GM12878 (cell line): Measurements from ENCODE around the gene NELL1. TPM values are rescaled to one million over a fixed set of nuclear protein-coding genes. Genes with fewer than 3 reads are reported as not detected.

Experiments
- ATAC-seq: fragments of 200-7000 bp; cut with Tn5 transposase; 3 replicates; pipeline ENCODE4 v1.9.1; 2020; ENCODE audit warnings: mild to moderate bottlenecking, moderate library complexity
- BruUV-seq: library from RNA; stranded (reverse); fragments of 400-500 nt; replicated peaks from 2 replicates; lab custom pipeline; 2021; lab: Mats Ljungman, UMichigan
- CTCF ChIA-PET: fragments of 300-600 bp; sonication (Branson Sonifier 250); formaldehyde crosslinking; extraction: SDS; loops from one replicate; lab custom pipeline; 2021; ENCODE audit warnings: inconsistent platforms; lab: Yijun Ruan, JAX
- POLR2A ChIA-PET: fragments of 350-600 bp; formaldehyde crosslinking; extraction: SDS; loops from one replicate; lab custom pipeline; 2021; ENCODE audit warnings: inconsistent platforms; lab: Charles Lee
- RAD21 ChIA-PET: fragments of 300-600 bp; sonication (Branson Sonifier 250); formaldehyde crosslinking; loops from one replicate; lab custom pipeline; 2023; ENCODE audit warnings: antibody characterized with exemption; ENCODE audit not compliant: unreplicated experiment; lab: Charles Lee
- SMC1A ChIA-PET: fragments of 300-600 bp; sonication (Branson Sonifier 250); formaldehyde crosslinking; loops from one replicate; lab custom pipeline; 2023; ENCODE audit not compliant: unreplicated experiment, uncharacterized antibody; lab: Charles Lee
- DNase-seq: peaks from one replicate; pipeline ENCODE4 v3.0.0-alpha.2; 2011; ENCODE audit warnings: low read depth, low spot score
- FAIRE-seq: peaks from 3 replicates; lab custom pipeline; 2011; peaks lifted over from hg19 to GRCh38; lab: Jason Lieb, UNC
- H2AFZ ChIP-seq: 2 replicates; pipeline ENCODE4 v1.6.0; 2011; ENCODE audit warnings: low read depth, low read length, control low read depth; ENCODE audit not compliant: control insufficient read depth
- H3K27ac ChIP-seq: 2 replicates; pipeline ENCODE4 v1.5.1; 2011; ENCODE audit warnings: control low read depth; ENCODE audit not compliant: control insufficient read depth, insufficient read depth
- H3K27me3 ChIP-seq, 2 experiments: replicated peaks in 1 of 2; 2 replicates each; pipeline versions ENCODE4 v1.6.0 to v1.6.1; 2011; ENCODE audit warnings: low read length in 1 of 2; ENCODE audit not compliant: control insufficient read depth in 2 of 2, insufficient read depth in 2 of 2
- H3K36me3 ChIP-seq, 2 experiments: 2 replicates each; pipeline ENCODE4 v1.5.1; 2011; ENCODE audit warnings: low read length in 1 of 2; ENCODE audit not compliant: control insufficient read depth in 2 of 2, insufficient read depth in 2 of 2
- H3K4me1 ChIP-seq: 2 replicates; pipeline ENCODE4 v1.6.1; 2011; ENCODE audit warnings: mild to moderate bottlenecking, low read length, moderate library complexity, mixed read lengths; ENCODE audit not compliant: control insufficient read depth, insufficient read depth
- H3K4me2 ChIP-seq: 2 replicates; pipeline ENCODE4 v1.6.0; 2011; ENCODE audit warnings: control low read depth; ENCODE audit not compliant: control insufficient read depth, insufficient read depth
- H3K4me3 ChIP-seq: fragments of 200-600 bp; sonication (generic); 2 replicates; pipeline ENCODE4 v1.5.1; 2016
- H3K79me2 ChIP-seq: 2 replicates; pipeline ENCODE4 v1.6.0; 2011; ENCODE audit warnings: low read length; ENCODE audit not compliant: control insufficient read depth, insufficient read depth
- H3K9ac ChIP-seq: 2 replicates; pipeline ENCODE4 v1.8.0; 2011; ENCODE audit warnings: low read length, control low read depth, mixed read lengths; ENCODE audit not compliant: control insufficient read depth, insufficient read depth
- H3K9me3 ChIP-seq: replicated peaks from 3 replicates; pipeline ENCODE4 v1.5.1; 2011; ENCODE audit warnings: mild to moderate bottlenecking, low read length; ENCODE audit not compliant: control insufficient read depth, insufficient read depth
- H4K20me1 ChIP-seq: 2 replicates; pipeline ENCODE4 v1.6.0; 2011; ENCODE audit not compliant: control insufficient read depth, insufficient read depth
- BCL11A ChIP-seq: IDR thresholded peaks from 2 replicates; pipeline ENCODE4 v1.6.1; 2011; ENCODE audit warnings: low read depth, low read length
- CBFB ChIP-seq: IDR thresholded peaks from 2 replicates; pipeline ENCODE4 v1.6.1; 2016; ENCODE audit warnings: antibody characterized with exemption, low read depth
- FOS ChIP-seq: IDR thresholded peaks from 3 replicates; pipeline ENCODE4 v1.6.1; 2011; ENCODE audit warnings: borderline replicate concordance; ENCODE audit not compliant: insufficient read length; ENCODE audit errors: extremely low read depth
- GATAD2B ChIP-seq: fragments of 450-650 bp; conservative IDR thresholded peaks from 2 replicates; pipeline ENCODE4 v1.6.1; 2017; ENCODE audit warnings: low read depth, mild to moderate bottlenecking, moderate library complexity
- IKZF1 ChIP-seq: fragments of 450-650 bp; conservative IDR thresholded peaks from 2 replicates; pipeline ENCODE4 v1.6.1; 2017; ENCODE audit warnings: antibody characterized with exemption, mild to moderate bottlenecking
- IRF4 ChIP-seq: IDR thresholded peaks from 2 replicates; pipeline ENCODE4 v1.6.1; 2011; ENCODE audit warnings: low read depth, low read length
- JUND ChIP-seq: IDR thresholded peaks from 2 replicates; pipeline ENCODE4 v1.6.1; 2012; ENCODE audit warnings: low read depth, mild to moderate bottlenecking, low read length, improper control_type of control experiment, moderate library complexity
- LARP7 ChIP-seq: fragments of 450-650 bp; IDR thresholded peaks from 2 replicates; pipeline ENCODE4 v1.6.1; 2017; ENCODE audit warnings: mild to moderate bottlenecking
- MTA3 ChIP-seq: IDR thresholded peaks from 2 replicates; pipeline ENCODE4 v1.6.1; 2012; ENCODE audit warnings: low read length, inconsistent platforms, borderline replicate concordance
- MYC ChIP-seq: IDR thresholded peaks from 2 replicates; pipeline ENCODE4 v1.6.1; 2011; ENCODE audit warnings: mild to moderate bottlenecking, low read length, moderate library complexity, inconsistent platforms; ENCODE audit not compliant: insufficient read depth, insufficient replicate concordance, insufficient read length, severe bottlenecking
- NFYA ChIP-seq: IDR thresholded peaks from 2 replicates; pipeline ENCODE4 v1.6.1; 2011; ENCODE audit warnings: low read depth, mild to moderate bottlenecking, low read length, improper control_type of control experiment, borderline replicate concordance
- SKIL ChIP-seq: fragments of 450-650 bp; IDR thresholded peaks from 2 replicates; pipeline ENCODE4 v1.6.1; 2017; ENCODE audit warnings: mild to moderate bottlenecking, low read depth, inconsistent platforms; ENCODE audit not compliant: poor library complexity, severe bottlenecking
- SMAD1 ChIP-seq: fragments of 450-650 bp; IDR thresholded peaks from 2 replicates; pipeline ENCODE4 v1.6.1; 2018; ENCODE audit warnings: mild to moderate bottlenecking, low read depth; ENCODE audit not compliant: partially characterized antibody
- TAF1 ChIP-seq: IDR thresholded peaks from 2 replicates; pipeline ENCODE4 v1.6.1; 2011; ENCODE audit warnings: mild to moderate bottlenecking, low read depth, low read length, borderline replicate concordance
- WRNIP1 ChIP-seq: IDR thresholded peaks from 2 replicates; pipeline ENCODE4 v1.6.1; 2011; ENCODE audit warnings: low read depth, low read length, improper control_type of control experiment, borderline replicate concordance
- YY1 ChIP-seq: IDR thresholded peaks from 2 replicates; pipeline ENCODE4 v1.6.1; 2011; ENCODE audit warnings: low read depth, mild to moderate bottlenecking, low read length
- ZBTB4 ChIP-seq: fragments of 450-650 bp; formaldehyde crosslinking; IDR thresholded peaks from 2 replicates; pipeline ENCODE4 v1.4.0; 2022; ENCODE audit warnings: mild to moderate bottlenecking, moderate library complexity
- ZSCAN29 ChIP-seq: fragments of 450-650 bp; IDR thresholded peaks from 2 replicates; pipeline ENCODE4 v1.6.1; 2017; ENCODE audit warnings: mild to moderate bottlenecking, moderate library complexity
- WGBS: methylation state at CpG from one replicate; pipeline ENCODE4 v1.1.6; 2016; ENCODE audit warnings: low lambda C conversion rate; ENCODE audit not compliant: insufficient replicate concordance, insufficient coverage; ENCODE audit errors: missing lambda C conversion rate; 5-methylcytosine and 5-hydroxymethylcytosine counted together
- in situ Hi-C: fragments of 300-500 bp; cut with MboI; formaldehyde crosslinking; loops from 9 replicates; pipeline ENCODE4 v1.14.3; 2018; ENCODE audit warnings: mixed read lengths
- intact Hi-C: fragments of 100-400 bp; cut with micrococcal nuclease; formaldehyde crosslinking; loops from one replicate; pipeline ENCODE4 v1.14.2; 2022; ENCODE audit not compliant: unreplicated experiment
- polyA plus RNA-seq, 11 experiments: library from polyadenylated mRNA; depleted of rRNA in 4 of 11; unstranded in 6 of 11; stranded (reverse) in 5 of 11; fragments of >200 nt; fragmentation: Nextera tagmentation in 4 of 11; fragmentation: Illumina TruSeq in 1 of 11; extraction: Ambion mirVana in 4 of 11; extraction: Trizol in 1 of 11; gene quantifications; 1 replicate in 1 of 11; 2 replicates in 10 of 11; pipeline versions ENCODE4 v1.2.1 to v1.2.3, GENCODE V29; 2011 to 2016; ENCODE audit warnings: inconsistent platforms in 2 of 11, missing spikeins in 2 of 11, low read depth in 1 of 11
- total RNA-seq, 4 experiments: library from RNA; depleted of rRNA in 3 of 4; stranded (reverse); fragments of >200 nt in 3 of 4; fragmentation: Illumina TruSeq in 1 of 4; extraction: Trizol in 1 of 4; gene quantifications; 2 replicates each; pipeline versions ENCODE4 v1.2.1 to v1.2.3, GENCODE V29; 2013 to 2021
- TF ChIP-seq, protein P1 (sequence below): IDR thresholded peaks from 2 replicates; pipeline ENCODE4 v1.6.1; 2011; ENCODE audit warnings: mild to moderate bottlenecking, low read depth, low read length, moderate library complexity; ENCODE audit not compliant: insufficient replicate concordance

The NELL1 gene
- total and polyA plus RNA-seq, 10 of the 15 experiments (the other 5 are each of a cell fraction or from before 2014, with no cell fraction given) = 0.02 to 0.12 TPM; not detected in 8

- H3K27ac ChIP-seq = no peak overlapping the region
- in situ Hi-C loops (no loop called here), intact Hi-C loops (no loop called here)
- ChIA-PET CTCF (interaction anchor here (1.4 kb wide), 1 partner anchor 11 kb away, joined by 4 read pairs; no protein-coding TSS in a partner anchor), SMC1A (no interaction called here), POLR2A (no interaction called here), RAD21 (no interaction called here)
- no peak overlapping the region for H3K4me3 ChIP-seq
- H3K36me3 ChIP-seq = no peaks in the 10 kb centered on the region
- DNase-seq (no peak), FAIRE-seq (no peak), ATAC-seq (no peak)
- H3K9me3 ChIP-seq = no peaks in the 10 kb centered on the region
- no peak overlapping the region for H3K4me2 ChIP-seq
- no TSS peak for BruUV-seq
- TF ChIP-seq CBFB (no peak), ZSCAN29 (no peak), BCL11A (no peak), GATAD2B (no peak), MYC (no peak), MTA3 (no peak), IRF4 (no peak), TAF1 (no peak), NFYA (no peak), JUND (no peak), FOS (no peak), YY1 (no peak), SMAD1 (no peak), SKIL (no peak), IKZF1 (no peak), ZBTB4 (CRISPR knock-in tag) (no peak), LARP7 (no peak), WRNIP1 (no peak)
- TF ChIP-seq, protein P1, sequence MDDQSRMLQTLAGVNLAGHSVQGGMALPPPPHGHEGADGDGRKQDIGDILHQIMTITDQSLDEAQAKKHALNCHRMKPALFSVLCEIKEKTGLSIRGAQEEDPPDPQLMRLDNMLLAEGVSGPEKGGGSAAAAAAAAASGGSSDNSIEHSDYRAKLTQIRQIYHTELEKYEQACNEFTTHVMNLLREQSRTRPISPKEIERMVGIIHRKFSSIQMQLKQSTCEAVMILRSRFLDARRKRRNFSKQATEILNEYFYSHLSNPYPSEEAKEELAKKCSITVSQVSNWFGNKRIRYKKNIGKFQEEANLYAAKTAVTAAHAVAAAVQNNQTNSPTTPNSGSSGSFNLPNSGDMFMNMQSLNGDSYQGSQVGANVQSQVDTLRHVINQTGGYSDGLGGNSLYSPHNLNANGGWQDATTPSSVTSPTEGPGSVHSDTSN = no peak
- 14% methylated on average over 2 of the region's 2 CpGs for WGBS
- peaks cover 0 to 8% of the 10 kb centered on the region in 2 experiments; a peak in 2 of 4 replicates for H3K27me3 ChIP-seq
- H3K79me2 ChIP-seq = no peaks in the 10 kb centered on the region
- H2AFZ ChIP-seq = no peak overlapping the region
- no peak overlapping the region for H3K9ac ChIP-seq
- H3K4me1 ChIP-seq = no peaks in the 10 kb centered on the region
- no peaks in the 10 kb centered on the region for H4K20me1 ChIP-seq
Measured at GRCh38 chr11:20620988-20621387, 48.4 kb upstream of the NELL1 start.
